ENCODE results near the gene DLK1. TPM values are rescaled to one million over a fixed set of nuclear protein-coding genes. Genes with fewer than 3 reads are reported as not detected.

Gene DLK1
- total and polyA plus RNA-seq, 2 of the 13 experiments (the other 11 are each of a cell fraction or from before 2014, with no cell fraction given): 95.5 to 312 TPM

GRCh38 chr14:100677152-100677551 is 49.5 kb upstream of the DLK1 start:
- peak overlapping the region; percentile 33 for H3K4me2 ChIP-seq (ENCODE audit: low read depth, low read length)

More at GRCh38 chr14:100677152-100677551, 49.5 kb upstream of the DLK1 start:
- TF ChIP-seq, protein P1, sequence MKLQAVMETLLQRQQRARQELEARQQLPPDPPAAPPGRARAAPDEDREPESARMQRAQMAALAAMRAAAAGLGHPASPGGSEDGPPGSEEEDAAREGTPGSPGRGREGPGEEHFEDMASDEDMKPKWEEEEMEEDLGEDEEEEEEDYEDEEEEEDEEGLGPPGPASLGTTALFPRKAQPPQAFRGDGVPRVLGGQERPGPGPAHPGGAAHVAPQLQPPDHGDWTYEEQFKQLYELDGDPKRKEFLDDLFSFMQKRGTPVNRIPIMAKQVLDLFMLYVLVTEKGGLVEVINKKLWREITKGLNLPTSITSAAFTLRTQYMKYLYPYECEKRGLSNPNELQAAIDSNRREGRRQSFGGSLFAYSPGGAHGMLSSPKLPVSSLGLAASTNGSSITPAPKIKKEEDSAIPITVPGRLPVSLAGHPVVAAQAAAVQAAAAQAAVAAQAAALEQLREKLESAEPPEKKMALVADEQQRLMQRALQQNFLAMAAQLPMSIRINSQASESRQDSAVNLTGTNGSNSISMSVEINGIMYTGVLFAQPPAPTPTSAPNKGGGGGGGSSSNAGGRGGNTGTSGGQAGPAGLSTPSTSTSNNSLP (IDR thresholded peaks at IDR 0.05; ENCODE audit: low read depth, low read length): no peak
- TF ChIP-seq SMAD9 (CRISPR knock-in tag; IDR thresholded peaks at IDR 0.05): 0 out of 2 replicates have a peak, but pooled peaks have one; percentile 15
- TF ChIP-seq, protein P2, sequence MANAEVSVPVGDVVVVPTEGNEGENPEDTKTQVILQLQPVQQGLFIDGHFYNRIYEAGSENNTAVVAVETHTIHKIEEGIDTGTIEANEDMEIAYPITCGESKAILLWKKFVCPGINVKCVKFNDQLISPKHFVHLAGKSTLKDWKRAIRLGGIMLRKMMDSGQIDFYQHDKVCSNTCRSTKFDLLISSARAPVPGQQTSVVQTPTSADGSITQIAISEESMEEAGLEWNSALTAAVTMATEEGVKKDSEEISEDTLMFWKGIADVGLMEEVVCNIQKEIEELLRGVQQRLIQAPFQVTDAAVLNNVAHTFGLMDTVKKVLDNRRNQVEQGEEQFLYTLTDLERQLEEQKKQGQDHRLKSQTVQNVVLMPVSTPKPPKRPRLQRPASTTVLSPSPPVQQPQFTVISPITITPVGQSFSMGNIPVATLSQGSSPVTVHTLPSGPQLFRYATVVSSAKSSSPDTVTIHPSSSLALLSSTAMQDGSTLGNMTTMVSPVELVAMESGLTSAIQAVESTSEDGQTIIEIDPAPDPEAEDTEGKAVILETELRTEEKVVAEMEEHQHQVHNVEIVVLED (CRISPR knock-in tag; IDR thresholded peaks at IDR 0.05; ENCODE audit: borderline replicate concordance): 0 out of 2 replicates have a peak, but pooled peaks have one; percentile 32
- TF ChIP-seq, protein P3, sequence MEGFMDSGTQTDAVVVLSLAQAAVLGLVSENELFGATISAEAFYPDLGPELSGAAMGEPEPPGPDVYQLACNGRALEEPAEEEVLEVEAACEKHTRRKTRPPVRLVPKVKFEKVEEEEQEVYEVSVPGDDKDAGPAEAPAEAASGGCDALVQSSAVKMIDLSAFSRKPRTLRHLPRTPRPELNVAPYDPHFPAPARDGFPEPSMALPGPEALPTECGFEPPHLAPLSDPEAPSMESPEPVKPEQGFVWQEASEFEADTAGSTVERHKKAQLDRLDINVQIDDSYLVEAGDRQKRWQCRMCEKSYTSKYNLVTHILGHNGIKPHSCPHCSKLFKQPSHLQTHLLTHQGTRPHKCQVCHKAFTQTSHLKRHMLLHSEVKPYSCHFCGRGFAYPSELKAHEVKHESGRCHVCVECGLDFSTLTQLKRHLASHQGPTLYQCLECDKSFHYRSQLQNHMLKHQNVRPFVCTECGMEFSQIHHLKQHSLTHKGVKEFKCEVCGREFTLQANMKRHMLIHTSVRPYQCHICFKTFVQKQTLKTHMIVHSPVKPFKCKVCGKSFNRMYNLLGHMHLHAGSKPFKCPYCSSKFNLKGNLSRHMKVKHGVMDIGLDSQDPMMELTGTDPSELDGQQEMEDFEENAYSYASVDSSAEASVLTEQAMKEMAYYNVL (CRISPR knock-in tag; IDR thresholded peaks at IDR 0.05; ENCODE audit: borderline replicate concordance): 0 out of 2 replicates have a peak, but pooled peaks have one; percentile 19
- TF ChIP-seq, protein P4, sequence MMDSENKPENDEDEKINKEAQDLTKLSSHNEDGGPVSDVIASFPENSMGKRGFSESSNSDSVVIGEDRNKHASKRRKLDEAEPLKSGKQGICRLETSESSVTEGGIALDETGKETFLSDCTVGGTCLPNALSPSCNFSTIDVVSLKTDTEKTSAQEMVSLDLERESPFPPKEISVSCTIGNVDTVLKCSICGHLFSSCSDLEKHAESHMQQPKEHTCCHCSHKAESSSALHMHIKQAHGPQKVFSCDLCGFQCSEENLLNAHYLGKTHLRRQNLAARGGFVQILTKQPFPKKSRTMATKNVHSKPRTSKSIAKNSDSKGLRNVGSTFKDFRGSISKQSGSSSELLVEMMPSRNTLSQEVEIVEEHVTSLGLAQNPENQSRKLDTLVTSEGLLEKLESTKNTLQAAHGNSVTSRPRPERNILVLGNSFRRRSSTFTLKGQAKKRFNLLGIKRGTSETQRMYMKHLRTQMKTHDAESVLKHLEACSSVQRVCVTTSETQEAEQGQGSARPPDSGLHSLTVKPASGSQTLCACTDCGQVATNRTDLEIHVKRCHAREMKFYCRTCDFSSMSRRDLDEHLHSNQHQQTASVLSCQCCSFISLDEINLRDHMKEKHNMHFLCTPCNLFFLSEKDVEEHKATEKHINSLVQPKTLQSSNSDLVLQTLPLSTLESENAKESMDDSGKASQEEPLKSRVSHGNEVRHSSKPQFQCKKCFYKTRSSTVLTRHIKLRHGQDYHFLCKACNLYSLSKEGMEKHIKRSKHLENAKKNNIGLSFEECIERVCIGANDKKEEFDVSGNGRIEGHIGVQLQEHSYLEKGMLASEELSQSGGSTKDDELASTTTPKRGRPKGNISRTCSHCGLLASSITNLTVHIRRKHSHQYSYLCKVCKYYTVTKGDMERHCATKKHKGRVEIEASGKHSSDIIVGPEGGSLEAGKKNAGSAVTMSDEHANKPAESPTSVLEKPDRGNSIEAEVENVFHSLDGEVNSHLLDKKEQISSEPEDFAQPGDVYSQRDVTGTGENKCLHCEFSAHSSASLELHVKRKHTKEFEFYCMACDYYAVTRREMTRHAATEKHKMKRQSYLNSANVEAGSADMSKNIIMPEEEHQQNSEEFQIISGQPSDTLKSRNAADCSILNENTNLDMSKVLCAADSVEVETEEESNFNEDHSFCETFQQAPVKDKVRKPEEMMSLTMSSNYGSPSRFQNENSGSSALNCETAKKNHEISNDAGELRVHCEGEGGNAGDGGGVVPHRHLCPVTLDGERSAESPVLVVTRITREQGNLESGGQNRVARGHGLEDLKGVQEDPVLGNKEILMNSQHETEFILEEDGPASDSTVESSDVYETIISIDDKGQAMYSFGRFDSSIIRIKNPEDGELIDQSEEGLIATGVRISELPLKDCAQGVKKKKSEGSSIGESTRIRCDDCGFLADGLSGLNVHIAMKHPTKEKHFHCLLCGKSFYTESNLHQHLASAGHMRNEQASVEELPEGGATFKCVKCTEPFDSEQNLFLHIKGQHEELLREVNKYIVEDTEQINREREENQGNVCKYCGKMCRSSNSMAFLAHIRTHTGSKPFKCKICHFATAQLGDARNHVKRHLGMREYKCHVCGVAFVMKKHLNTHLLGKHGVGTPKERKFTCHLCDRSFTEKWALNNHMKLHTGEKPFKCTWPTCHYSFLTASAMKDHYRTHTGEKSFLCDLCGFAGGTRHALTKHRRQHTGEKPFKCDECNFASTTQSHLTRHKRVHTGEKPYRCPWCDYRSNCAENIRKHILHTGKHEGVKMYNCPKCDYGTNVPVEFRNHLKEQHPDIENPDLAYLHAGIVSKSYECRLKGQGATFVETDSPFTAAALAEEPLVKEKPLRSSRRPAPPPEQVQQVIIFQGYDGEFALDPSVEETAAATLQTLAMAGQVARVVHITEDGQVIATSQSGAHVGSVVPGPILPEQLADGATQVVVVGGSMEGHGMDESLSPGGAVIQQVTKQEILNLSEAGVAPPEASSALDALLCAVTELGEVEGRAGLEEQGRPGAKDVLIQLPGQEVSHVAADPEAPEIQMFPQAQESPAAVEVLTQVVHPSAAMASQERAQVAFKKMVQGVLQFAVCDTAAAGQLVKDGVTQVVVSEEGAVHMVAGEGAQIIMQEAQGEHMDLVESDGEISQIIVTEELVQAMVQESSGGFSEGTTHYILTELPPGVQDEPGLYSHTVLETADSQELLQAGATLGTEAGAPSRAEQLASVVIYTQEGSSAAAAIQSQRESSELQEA (CRISPR knock-in tag; IDR thresholded peaks at IDR 0.05; ENCODE audit: not compliant biosample characterization): peak; percentile 20
- no peaks in the 10 kb centered on the region for H3K36me3 ChIP-seq (replicated peaks in 1 of 2; ENCODE audit: control insufficient read depth in 1 of 2, insufficient read depth in 2 of 2, low read length in 2 of 2)
- 83% methylated on average over 9 of the region's 10 CpGs for WGBS (ENCODE audit: low lambda C conversion rate)
- no TSS peak for BruUV-seq (replicated peaks)
- H3K9ac ChIP-seq (ENCODE audit: insufficient read depth, low read depth, low read length): peak overlapping the region; percentile 31; the same call in 1 of the 2 replicates
- peaks cover 93% of the 10 kb centered on the region for H3K4me1 ChIP-seq (ENCODE audit: insufficient read depth, low read length)
- in situ Hi-C loops (cut with HindIII; ENCODE audit: extremely low pct_ligation_motif_present, low pct_unique_long_range_greater_than_20kb): no loop called here
- CTCF ChIA-PET (ENCODE audit: low intra/inter-chr PET ratio, low total read pairs): interaction anchor here (0.7 kb wide), 1 partner anchor 14 kb away, joined by 3 read pairs; no protein-coding TSS in a partner anchor
- no peaks in the 10 kb centered on the region for H3K27me3 ChIP-seq (ENCODE audit: control insufficient read depth in 1 of 2, insufficient read depth in 2 of 2, low read length in 2 of 2)
- intact Hi-C loops (cut with micrococcal nuclease; ENCODE audit: unreplicated experiment): no loop called here
- no peak overlapping the region; a peak in 1 of 6 replicates for H3K4me3 ChIP-seq (replicated peaks in 1 of 3; ENCODE audit: insufficient read depth in 1 of 3, low read depth in 2 of 3, low read length in 3 of 3)
- ATAC-seq: no peak
- H3K79me2 ChIP-seq (ENCODE audit: insufficient read depth, low read length): no peaks in the 10 kb centered on the region
- no peak for FAIRE-seq
- POLR2A ChIA-PET: interaction anchor here (0.6 to 2.9 kb wide), 7 partner anchors 12 to 231 kb away, joined by 3 to 19 read pairs (median 6); no protein-coding TSS in a partner anchor
- no peaks in the 10 kb centered on the region for H3K9me3 ChIP-seq (ENCODE audit: low read length)
- no peak for DNase-seq (ENCODE audit: low spot score)
- no peak overlapping the region for H2AFZ ChIP-seq (ENCODE audit: low read length)
- peak overlapping the region; percentile 69 for H3K27ac ChIP-seq (ENCODE audit: extremely low read length, insufficient read depth, low read length)
- H4K20me1 ChIP-seq (ENCODE audit: insufficient read depth, low read length): no peaks in the 10 kb centered on the region
